ENCODE data around the gene CFAP92. TPM values are rescaled to one million over a fixed set of nuclear protein-coding genes. Genes with fewer than 3 reads are reported as not detected.
A peak's percentile ranks its signal among the peaks of the same experiment; 100 is the strongest.
"Not testable (repeated sequence)": the region's sequence is repeated elsewhere in the genome, so short reads cannot be mapped to it uniquely, and the experiment has no call there.

Gene CFAP92
- total RNA-seq, 1 donor from 2014 or later = not detected

GRCh38 chr3:128956440-128956839, 37.4 kb downstream of the CFAP92 start:
- DNase-seq (no peak), ATAC-seq (ENCODE audit: poor library complexity) (no peak)
- intact Hi-C loops (cut with DNase I) = no loop called here

DNA sequence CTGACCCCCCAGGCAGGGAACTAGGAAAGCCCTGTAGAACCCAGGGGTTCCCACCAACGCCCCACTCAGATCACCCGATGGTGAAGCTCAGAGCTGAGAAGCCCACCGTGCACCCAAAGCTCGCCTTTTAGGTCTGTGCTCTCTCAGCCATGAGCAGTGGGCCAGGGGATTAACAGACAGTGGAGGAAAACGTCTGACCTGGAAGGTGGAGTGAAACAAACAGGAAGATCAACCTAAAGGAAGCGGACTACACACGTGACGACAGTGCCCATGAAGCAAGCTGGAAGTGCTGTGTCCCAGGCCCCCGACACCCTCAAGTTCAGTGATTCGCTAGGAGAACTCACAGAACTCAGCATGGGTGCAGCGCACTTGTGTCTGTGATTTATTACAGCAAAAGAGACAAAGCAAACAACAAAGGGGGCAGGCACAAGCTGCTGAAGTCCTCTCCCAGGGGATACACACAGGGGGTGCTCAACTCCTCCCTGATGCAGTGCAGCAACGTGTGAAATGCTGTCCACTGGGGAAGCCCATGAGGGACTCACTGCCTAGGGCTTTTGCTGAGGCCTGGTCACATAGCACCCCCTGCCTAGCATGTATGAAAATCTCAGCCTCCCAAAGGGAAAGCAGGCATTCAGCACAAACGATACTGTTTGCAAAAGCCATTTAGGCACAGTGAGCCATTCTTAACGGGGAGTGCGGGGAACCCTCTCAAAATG, 43.5 kb downstream of the CFAP92 start:
- intact Hi-C loops (cut with DNase I) = no loop called here
- peak; percentile 69 for ATAC-seq (ENCODE audit: poor library complexity)
- no peak for DNase-seq

DNA sequence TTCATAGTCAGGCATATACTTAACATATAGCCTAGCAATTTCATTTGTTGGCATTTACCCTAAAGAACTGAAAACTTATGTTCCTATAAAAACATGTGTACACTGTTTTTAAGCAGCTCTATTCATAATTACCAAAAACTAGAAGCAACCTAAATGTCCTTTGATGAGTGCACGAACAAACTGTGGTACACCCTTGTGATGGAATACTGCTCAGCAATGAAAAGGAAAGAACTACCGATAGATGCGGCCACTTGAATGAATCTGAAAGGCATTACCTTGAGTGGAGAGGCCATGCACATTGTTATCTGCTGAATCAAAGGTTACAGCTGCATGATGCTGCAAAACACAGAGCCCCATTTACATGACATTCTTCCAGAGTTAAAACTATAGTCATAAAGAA, 44.7 kb downstream of the CFAP92 start:
- intact Hi-C loops (cut with DNase I) = no loop called here

GRCh38 chr3:128946411-128946810, 47.5 kb downstream of the CFAP92 start:
- DNase-seq (no peak), ATAC-seq (ENCODE audit: poor library complexity) (no peak)
- intact Hi-C loops (cut with DNase I) = no loop called here

More for the DNA sequence above, 44.7 kb downstream of the CFAP92 start:
- no peak for ATAC-seq (ENCODE audit: poor library complexity)
- DNase-seq = no peak

GRCh38 chr3:128945878-128946175, 48.0 kb downstream of the CFAP92 start:
- DNase-seq = no peak
- intact Hi-C loops (cut with DNase I) = no loop called here
- no peak for ATAC-seq (ENCODE audit: poor library complexity)

GRCh38 chr3:128945041-128945877, 48.6 kb downstream of the CFAP92 start:
- intact Hi-C loops (cut with DNase I) = no loop called here
- DNase-seq (no peak), ATAC-seq (ENCODE audit: poor library complexity) (no peak)

GRCh38 chr3:128942161-128942952, 51.5 kb downstream of the CFAP92 start:
- DNase-seq = no peak
- intact Hi-C loops (cut with DNase I) = no loop called here
- ATAC-seq (ENCODE audit: poor library complexity) = no peak

GRCh38 chr3:128940252-128940651, 53.6 kb downstream of the CFAP92 start:
- DNase-seq (no peak), ATAC-seq (ENCODE audit: poor library complexity) (no peak)
- intact Hi-C loops (cut with DNase I) = no loop called here

- DNase-seq (no peak), ATAC-seq (ENCODE audit: poor library complexity) (peak; percentile 51)
- intact Hi-C loops (cut with DNase I) = no loop called here
Measured at GRCh38 chr3:128936341-128936740, 57.5 kb downstream of the CFAP92 start.

- ATAC-seq (ENCODE audit: poor library complexity) (peak; percentile 69), DNase-seq (no peak)
- intact Hi-C loops (cut with DNase I) = no loop called here
Measured at GRCh38 chr3:128935922-128936321, 58.0 kb downstream of the CFAP92 start.

GRCh38 chr3:128933922-128934253, 60.0 kb downstream of the CFAP92 start:
- intact Hi-C loops (cut with DNase I) = no loop called here
- ATAC-seq (ENCODE audit: poor library complexity) (no peak), DNase-seq (no peak)

DNA sequence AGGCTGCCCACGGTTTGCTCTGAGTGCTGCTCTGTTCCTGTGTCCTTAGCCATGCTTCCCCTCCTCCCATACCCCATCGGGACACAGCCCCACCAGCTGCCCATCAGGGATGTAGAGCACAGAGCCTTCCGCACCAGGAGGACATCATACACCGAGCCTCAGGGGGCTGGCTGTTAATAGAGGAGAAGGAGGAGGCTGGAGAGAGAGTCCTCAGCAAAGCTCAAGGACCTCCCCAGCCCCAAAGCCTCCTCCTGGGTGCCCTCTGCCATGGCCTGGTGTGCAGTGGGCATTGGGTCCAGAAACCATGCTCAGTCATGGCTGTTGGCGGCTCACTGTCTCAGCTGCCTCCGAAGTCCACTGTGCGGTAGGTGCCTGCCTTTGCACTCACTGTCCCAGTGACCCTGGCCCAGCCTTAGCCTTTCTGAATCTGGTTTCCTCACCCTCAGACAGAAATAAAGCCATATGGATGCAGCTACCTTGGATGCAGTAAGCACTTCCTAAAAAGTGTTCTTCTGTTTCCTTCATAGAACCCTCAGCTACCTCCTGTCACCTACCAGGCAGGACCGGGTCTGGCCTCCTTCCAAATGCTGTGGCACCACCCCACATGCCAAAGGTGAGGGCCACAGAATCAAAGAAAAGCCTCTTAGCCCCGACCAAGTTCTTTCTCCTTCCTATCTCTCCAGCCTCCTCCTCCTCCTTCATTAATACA, 60.5 kb downstream of the CFAP92 start:
- no peak for ATAC-seq (ENCODE audit: poor library complexity)
- intact Hi-C loops (cut with DNase I) = no loop called here
- DNase-seq = no peak

GRCh38 chr3:128932516-128933212, 61.2 kb downstream of the CFAP92 start:
- ATAC-seq (ENCODE audit: poor library complexity) (no peak), DNase-seq (no peak)
- intact Hi-C loops (cut with DNase I) = no loop called here

DNA sequence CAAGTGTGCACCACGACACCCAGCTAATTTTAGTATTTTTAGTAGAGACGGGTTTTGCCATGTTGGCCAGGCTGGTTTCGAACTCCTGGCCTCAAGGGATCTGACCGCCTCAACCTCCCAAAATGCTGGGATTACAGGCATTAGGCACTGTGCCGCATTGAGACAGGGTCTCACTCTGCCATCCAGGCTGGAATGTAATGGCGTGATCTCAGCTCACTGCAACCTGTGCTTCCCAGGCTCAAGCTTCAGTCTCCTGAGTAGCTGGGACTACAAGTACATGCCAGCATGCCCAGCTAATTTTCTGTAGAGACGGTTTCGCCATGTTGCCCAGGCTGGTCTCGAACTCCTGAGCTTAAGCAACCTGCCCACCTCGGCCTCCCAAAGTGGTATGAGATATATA, 62.8 kb downstream of the CFAP92 start:
- DNase-seq = no peak
- intact Hi-C loops (cut with DNase I) = no loop called here
- no peak for ATAC-seq (ENCODE audit: poor library complexity)

DNA sequence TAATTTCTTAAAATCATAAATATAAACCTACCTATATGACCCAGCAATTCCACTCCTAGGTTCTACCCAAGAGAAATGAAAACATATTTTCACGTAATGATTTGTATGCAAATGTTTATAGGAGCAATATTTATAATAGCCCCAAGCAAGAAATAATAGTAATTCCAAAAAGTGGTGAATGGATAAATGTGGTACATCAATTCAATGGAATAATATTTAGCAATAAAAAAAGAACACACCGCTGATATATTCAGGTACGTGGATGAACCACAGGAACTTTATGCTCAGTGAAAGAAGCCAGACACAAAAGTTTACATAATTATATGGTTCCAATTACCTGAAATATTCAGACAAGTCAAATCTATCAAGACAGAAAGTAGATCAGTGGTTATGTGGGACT, 64.5 kb downstream of the CFAP92 start:
- no peak for DNase-seq
- intact Hi-C loops (cut with DNase I) = no loop called here
- no peak for ATAC-seq (ENCODE audit: poor library complexity)

DNA sequence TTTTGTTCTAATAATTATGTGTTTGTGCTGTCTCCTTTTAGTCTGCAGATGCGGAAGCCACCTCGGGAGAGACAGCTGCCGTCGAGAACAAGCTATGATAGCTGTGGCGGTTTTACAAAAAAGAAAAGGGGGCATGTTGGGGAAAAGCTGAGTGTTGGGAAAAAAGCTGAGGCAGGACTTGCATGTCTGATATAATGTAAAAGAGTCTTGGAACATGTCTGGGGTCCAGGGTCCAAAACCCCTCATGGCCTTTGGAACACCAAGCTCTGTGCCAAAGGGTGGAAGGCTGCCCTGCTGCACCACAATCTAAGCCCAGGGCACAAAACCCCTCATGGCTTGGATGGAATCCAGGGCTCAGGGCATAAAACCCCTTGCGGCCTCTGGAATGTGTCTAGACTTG, 69.9 kb downstream of the CFAP92 start:
- intact Hi-C loops (cut with DNase I); ATAC-seq (ENCODE audit: poor library complexity): not testable (repeated sequence)

DNA sequence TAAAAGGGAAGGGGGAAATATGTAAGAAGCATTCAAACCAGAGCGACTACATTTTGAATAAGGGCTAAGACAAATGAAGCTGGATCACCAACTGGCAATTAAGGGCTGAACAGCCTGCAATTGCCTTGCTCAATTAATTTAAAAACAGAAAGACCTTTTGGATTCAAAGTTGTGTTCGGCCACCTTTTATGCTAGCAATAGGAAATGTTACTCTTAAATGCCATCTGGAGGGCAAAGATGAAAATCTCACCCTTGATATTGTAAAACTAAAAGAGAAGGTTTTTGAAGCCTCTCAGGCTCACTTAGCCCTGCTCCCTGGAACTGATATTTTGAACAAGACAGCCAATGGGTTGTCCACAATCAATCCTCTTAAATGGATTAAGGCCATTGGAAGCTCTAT, 70.3 kb downstream of the CFAP92 start:
- intact Hi-C loops (cut with DNase I) = no loop called here
- DNase-seq = no peak
- no peak for ATAC-seq (ENCODE audit: poor library complexity)

More for the DNA sequence above, 69.9 kb downstream of the CFAP92 start:
- not testable (repeated sequence) for DNase-seq

GRCh38 chr3:128922804-128923459, 70.9 kb downstream of the CFAP92 start:
- ATAC-seq (ENCODE audit: poor library complexity) (no peak), DNase-seq (no peak)
- intact Hi-C loops (cut with DNase I) = no loop called here

Data from Right ventricle myocardium superior (tissue), 1 donor.